SU-DHL-6 (cell line): ENCODE measurements around the gene BLACAT1.

Experiments used
- H2AFZ ChIP-seq: fragments of 200-600 bp; sonication (generic); 2 replicates; pipeline ENCODE4 v1.6.1; 2014; ENCODE audit warnings: low read depth, mild to moderate bottlenecking, moderate library complexity, mixed read lengths, antibody characterized with exemption, low read length; ENCODE audit not compliant: severe bottlenecking
- H3F3A ChIP-seq: fragments of 200-600 bp; shearing (Covaris generic); 2 replicates; pipeline ENCODE4 v1.6.0; 2016; ENCODE audit warnings: antibody characterized with exemption, mild to moderate bottlenecking; ENCODE audit not compliant: insufficient read depth
- H3K27ac ChIP-seq: fragments of 200-600 bp; sonication (generic); 2 replicates; pipeline ENCODE4 v1.5.1; 2016; ENCODE audit warnings: low read depth, mild to moderate bottlenecking, low read length, moderate library complexity, mixed read lengths
- H3K27me3 ChIP-seq: fragments of 200-600 bp; sonication (generic), shearing (Covaris generic); 2 replicates; pipeline ENCODE4 v1.6.0; 2014; ENCODE audit warnings: mild to moderate bottlenecking, low read length
- H3K36me3 ChIP-seq: fragments of 200-600 bp; sonication (generic); 2 replicates; pipeline ENCODE4 v1.6.1; 2014; ENCODE audit warnings: mild to moderate bottlenecking, low read length, mixed read lengths
- H3K4me2 ChIP-seq: fragments of 300-600, 200-600 bp; shearing (Covaris generic), sonication (generic); 2 replicates; pipeline ENCODE4 v1.6.0; 2014; ENCODE audit warnings: low read length, low read depth, mild to moderate bottlenecking; ENCODE audit not compliant: poor library complexity, severe bottlenecking
- H3K4me3 ChIP-seq: fragments of 200-600 bp; sonication (generic); 2 replicates; pipeline ENCODE4 v1.5.1; 2014; ENCODE audit warnings: antibody characterized with exemption, low read length, mild to moderate bottlenecking, mixed read lengths; ENCODE audit not compliant: insufficient read depth, poor library complexity, severe bottlenecking
- H3K79me2 ChIP-seq: fragments of 200-600 bp; sonication (generic); 2 replicates; pipeline ENCODE4 v1.6.1; 2014; ENCODE audit warnings: mild to moderate bottlenecking, low read length, moderate library complexity; ENCODE audit not compliant: insufficient read depth
- H3K9ac ChIP-seq: fragments of 200-600 bp; sonication (generic); 2 replicates; pipeline ENCODE4 v1.7.0; 2014; ENCODE audit warnings: mild to moderate bottlenecking, low read length
- H3K9me2 ChIP-seq: fragments of 200-600 bp; sonication (generic); replicated peaks from 2 replicates; pipeline ENCODE4 v1.6.1; 2014; ENCODE audit warnings: low read length; ENCODE audit not compliant: insufficient read depth
- H3K9me3 ChIP-seq: fragments of 200-600 bp; sonication (generic); 2 replicates; pipeline ENCODE4 v1.6.1; 2014; ENCODE audit warnings: low read length, mixed read lengths; ENCODE audit not compliant: insufficient read depth
- H4K20me1 ChIP-seq: fragments of 200-600 bp; sonication (generic); 2 replicates; pipeline ENCODE4 v1.6.1; 2014; ENCODE audit warnings: low read depth, mild to moderate bottlenecking, antibody characterized with exemption, low read length, moderate library complexity, mixed read lengths
- EZH2phosphoT487 ChIP-seq: fragments of 200-600 bp; sonication (generic), shearing (Covaris generic); conservative IDR thresholded peaks from 2 replicates; pipeline ENCODE4 v1.6.1; 2018; ENCODE audit warnings: mild to moderate bottlenecking, antibody characterized with exemption, low read length, moderate library complexity, mixed read lengths
- TF ChIP-seq, protein P1 (sequence below): fragments of 200-600 bp; sonication (generic); IDR thresholded peaks from one replicate; pipeline ENCODE4 v1.5.1; 2017; ENCODE audit warnings: antibody characterized with exemption, mild to moderate bottlenecking, low read length, moderate library complexity; ENCODE audit not compliant: insufficient read depth, poor library complexity, severe bottlenecking

BLACAT1 gene

DNA sequence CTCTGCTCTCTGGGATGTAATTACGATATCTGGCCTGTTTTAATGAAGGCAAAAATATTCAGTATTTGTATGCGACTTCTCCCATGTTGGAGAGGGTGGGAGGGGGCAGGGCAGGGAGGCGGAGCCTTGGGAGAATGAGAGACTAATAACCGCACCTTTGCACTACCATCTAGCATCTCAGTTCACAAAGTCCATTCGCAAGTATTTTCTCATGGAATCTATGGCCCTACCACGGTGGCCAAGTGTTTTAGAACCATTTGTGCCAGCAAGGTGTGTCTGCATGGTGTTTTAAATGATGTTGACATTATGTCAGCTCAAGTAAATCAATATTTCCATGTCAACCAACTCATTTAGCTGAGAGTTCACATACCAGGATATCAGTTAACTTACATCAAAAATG is 14.3 kb upstream of the BLACAT1 start:
- H3K4me3 ChIP-seq: no peak overlapping the region
- H4K20me1 ChIP-seq: no peaks in the 10 kb centered on the region
- H3K4me2 ChIP-seq: no peak overlapping the region
- no peak overlapping the region for H3K27ac ChIP-seq
- H3K27me3 ChIP-seq: no peaks in the 10 kb centered on the region
- no peaks in the 10 kb centered on the region for H3K36me3 ChIP-seq
- TF ChIP-seq EZH2phosphoT487: no peak
- TF ChIP-seq, protein P1, sequence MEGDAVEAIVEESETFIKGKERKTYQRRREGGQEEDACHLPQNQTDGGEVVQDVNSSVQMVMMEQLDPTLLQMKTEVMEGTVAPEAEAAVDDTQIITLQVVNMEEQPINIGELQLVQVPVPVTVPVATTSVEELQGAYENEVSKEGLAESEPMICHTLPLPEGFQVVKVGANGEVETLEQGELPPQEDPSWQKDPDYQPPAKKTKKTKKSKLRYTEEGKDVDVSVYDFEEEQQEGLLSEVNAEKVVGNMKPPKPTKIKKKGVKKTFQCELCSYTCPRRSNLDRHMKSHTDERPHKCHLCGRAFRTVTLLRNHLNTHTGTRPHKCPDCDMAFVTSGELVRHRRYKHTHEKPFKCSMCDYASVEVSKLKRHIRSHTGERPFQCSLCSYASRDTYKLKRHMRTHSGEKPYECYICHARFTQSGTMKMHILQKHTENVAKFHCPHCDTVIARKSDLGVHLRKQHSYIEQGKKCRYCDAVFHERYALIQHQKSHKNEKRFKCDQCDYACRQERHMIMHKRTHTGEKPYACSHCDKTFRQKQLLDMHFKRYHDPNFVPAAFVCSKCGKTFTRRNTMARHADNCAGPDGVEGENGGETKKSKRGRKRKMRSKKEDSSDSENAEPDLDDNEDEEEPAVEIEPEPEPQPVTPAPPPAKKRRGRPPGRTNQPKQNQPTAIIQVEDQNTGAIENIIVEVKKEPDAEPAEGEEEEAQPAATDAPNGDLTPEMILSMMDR: no peak
- no peaks in the 10 kb centered on the region for H3K9me2 ChIP-seq
- H3K9me3 ChIP-seq: no peaks in the 10 kb centered on the region
- no peaks in the 10 kb centered on the region for H3F3A ChIP-seq
- no peaks in the 10 kb centered on the region for H3K79me2 ChIP-seq
- no peak overlapping the region for H2AFZ ChIP-seq
- H3K9ac ChIP-seq: no peak overlapping the region

DNA sequence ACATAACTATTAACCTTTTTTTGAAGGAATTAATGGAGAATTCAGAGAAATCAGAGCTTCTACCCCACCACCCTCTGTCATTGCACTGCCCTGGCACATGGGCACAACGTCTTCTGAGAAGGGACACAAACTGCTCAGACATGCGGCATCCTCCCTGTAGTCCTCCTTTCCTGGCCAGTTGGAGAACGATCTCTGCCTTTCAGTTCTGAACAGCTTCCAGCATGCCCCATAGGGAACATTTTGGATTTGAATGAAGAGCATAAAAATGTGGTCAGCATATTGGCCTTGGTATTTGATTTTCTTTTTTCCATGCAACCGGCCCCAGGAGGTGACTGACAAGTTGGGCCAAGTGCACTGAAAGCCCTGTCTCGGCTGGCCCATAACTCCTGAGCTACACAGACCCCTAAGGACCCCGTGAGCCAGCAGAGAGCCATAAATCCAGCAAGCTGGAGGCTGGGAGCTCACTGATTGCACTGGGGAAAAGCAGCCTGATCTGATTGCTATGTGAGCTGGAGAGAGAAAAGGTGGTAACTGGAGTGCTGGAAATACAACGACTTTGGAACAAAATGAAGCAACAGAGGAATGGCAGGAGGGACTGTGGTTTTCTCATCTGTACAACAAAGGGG is 10.9 kb upstream of the BLACAT1 start:
- H3K9me2 ChIP-seq: no peaks in the 10 kb centered on the region
- H2AFZ ChIP-seq: no peak overlapping the region
- H3K4me2 ChIP-seq: no peak overlapping the region
- H3K36me3 ChIP-seq: no peaks in the 10 kb centered on the region
- TF ChIP-seq EZH2phosphoT487: no peak
- TF ChIP-seq, protein P1: no peak
- H3K9me3 ChIP-seq: no peaks in the 10 kb centered on the region
- H3K27ac ChIP-seq: no peak overlapping the region
- no peaks in the 10 kb centered on the region for H3F3A ChIP-seq
- H4K20me1 ChIP-seq: no peaks in the 10 kb centered on the region
- no peak overlapping the region for H3K4me3 ChIP-seq
- 0 out of 2 replicates have a peak, but pooled peaks cover 4% of the 10 kb centered on the region for H3K27me3 ChIP-seq
- no peak overlapping the region for H3K9ac ChIP-seq
- no peaks in the 10 kb centered on the region for H3K79me2 ChIP-seq

DNA sequence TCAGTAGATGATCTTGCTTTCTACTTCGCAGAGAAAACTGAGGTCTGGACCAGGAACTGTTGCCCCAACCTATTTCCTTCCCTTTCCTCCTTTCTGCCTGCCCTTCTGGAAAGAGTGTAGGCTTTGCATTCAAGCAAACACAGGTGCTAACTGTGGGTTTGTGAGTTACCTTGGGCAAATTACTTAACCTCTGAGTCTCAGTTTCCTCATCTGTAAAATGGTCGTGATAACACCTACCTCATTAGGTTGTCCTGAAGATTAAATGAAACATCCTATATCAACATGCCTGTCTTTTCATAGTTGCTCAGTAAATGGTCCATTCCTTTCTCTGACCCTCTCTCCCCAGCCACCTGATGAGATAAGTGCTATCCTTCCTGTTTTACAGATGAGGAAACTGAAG is 9.5 kb upstream of the BLACAT1 start:
- no peaks in the 10 kb centered on the region for H3F3A ChIP-seq
- H3K27me3 ChIP-seq: 0 out of 2 replicates have a peak, but pooled peaks cover 4% of the 10 kb centered on the region
- no peak overlapping the region for H3K4me3 ChIP-seq
- H4K20me1 ChIP-seq: no peaks in the 10 kb centered on the region
- TF ChIP-seq, protein P1: no peak
- TF ChIP-seq EZH2phosphoT487: no peak
- no peak overlapping the region for H3K4me2 ChIP-seq
- H3K9me2 ChIP-seq: no peaks in the 10 kb centered on the region
- H3K36me3 ChIP-seq: no peaks in the 10 kb centered on the region
- H3K9me3 ChIP-seq: no peaks in the 10 kb centered on the region
- H3K9ac ChIP-seq: no peak overlapping the region
- H2AFZ ChIP-seq: no peak overlapping the region
- no peak overlapping the region for H3K27ac ChIP-seq
- H3K79me2 ChIP-seq: no peaks in the 10 kb centered on the region
